ENCODE data around the gene RNF220. TPM values are rescaled to one million over a fixed set of nuclear protein-coding genes. Genes with fewer than 3 reads are reported as not detected.

RNF220 gene
- total RNA-seq, 1 donor from 2014 or later = 62.2 TPM

DNA sequence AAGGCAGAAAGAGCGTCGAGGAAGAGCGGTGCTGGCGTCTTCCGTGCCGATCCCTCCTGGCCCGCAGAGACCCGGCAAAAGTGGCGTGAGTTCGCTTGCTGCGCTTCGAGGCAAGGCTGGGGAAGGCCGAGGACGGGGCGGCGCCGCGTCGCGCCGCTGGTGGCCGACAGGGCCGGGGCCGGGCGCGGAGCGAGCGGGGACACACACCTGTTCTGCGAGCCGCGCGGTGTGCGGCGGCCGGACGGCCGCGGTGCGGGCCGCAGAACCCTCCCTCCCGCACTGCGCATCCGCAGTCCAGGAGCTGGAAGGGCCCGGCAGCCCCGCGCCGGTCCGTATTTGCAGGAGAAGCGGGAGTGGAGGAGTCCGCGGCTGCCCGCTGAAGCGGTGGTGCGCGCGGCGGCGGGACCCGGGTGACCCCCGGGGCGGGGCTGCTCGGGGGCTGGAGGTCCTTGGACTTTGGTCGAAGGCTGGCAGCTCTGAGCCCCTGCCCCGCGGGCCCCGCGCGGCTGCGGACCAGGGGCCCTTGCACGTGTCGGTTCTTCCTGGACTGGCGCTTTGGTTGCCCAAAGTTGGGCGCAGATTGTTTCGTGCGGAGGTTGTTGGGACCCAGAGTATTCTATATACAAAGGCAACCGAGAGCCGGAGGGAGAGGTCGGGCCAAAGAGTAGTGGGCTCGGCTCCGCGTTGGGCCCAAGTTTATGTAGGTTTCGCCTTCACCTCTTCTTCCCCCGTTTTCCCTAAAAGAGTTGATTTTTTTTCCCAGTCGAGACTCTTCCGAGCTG lies 2.6 kb downstream of the RNF220 start:
- DNase-seq (ENCODE audit: low spot score) = no peak

DNA sequence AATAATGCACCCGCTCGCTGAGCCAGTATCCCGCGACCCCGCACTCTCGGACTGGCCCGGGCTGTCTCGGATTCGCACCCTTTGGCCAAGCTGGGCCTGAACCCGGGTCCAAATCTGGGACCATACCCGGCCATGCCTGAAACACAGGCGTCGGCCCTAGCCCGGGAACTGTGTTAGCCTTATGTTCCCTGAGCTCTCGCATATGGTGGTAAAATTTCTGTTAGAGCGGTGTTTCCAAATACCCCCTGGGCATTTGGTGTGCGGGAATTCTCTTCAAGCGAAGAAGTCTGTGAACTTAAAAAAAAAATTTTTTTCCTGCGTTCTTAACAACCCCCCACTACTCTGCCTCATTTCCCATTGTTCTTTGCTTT lies 3.1 kb downstream of the RNF220 start:
- no peak for DNase-seq (ENCODE audit: low spot score)

DNA sequence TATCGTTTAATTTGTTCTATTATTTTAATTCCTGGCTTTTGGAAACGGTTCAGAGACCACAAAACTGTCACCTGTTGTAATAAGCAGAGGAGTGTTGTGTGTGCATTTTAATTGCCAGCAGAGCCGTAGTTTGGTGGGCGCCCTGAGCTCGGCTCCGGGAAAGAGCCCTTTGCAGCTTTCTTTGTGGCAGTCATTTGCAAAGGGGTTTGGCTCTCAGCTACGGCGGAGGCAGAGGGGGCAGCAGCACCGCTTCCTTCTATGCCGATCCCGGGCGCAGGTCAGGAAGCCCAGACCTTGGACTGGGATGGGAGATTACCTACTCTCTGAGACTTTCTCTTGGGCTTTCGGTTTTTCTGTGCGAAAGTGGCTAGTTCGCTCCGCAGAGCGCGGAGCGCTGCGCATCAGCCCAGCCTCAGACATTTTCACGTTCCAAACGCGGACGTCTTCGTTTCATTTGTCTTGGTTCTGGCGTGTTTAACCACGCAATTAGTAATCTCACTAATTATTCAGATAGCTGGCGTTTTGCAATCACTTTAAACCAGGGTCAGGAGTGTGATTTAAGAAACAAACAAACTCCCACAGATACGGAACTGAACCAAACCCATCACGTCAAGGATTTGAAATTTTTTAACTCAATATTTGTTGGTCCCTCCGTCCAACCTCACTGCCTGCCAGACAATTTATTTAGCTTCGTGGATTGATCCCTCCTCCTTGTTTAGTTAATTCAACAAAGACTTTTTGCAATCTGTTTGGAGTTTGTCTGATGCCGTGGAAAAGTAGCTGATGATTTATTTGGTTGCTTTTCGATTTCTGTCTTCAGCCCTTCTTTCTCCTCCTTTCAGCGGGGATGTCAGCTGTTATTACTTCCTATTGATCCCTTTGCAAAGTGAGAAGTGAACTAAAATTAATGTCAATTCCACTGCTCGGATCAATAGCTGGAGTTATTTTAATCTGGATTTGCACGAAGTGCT lies 3.9 kb downstream of the RNF220 start:
- DNase-seq (ENCODE audit: low spot score) = no peak

DNA sequence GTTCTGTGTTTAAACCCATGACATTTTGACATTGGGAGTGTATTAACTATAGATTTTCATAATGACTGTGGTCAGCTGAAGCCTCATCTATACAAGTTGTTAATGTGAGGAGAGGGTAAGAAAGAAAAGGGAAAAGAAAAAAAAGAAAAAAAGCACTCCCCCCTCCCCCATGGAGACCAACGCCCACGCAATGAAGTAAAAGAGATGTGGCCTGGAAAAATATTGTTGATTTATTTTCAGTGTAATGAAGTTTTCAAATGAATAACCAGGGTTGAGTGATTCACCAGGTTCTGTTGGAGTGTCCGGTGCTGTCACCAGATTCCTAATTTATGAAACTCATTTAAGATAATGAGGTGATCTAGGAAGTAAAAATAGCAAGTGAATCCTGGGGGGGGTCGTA lies 4.7 kb downstream of the RNF220 start:
- no peak for DNase-seq (ENCODE audit: low spot score)

DNA sequence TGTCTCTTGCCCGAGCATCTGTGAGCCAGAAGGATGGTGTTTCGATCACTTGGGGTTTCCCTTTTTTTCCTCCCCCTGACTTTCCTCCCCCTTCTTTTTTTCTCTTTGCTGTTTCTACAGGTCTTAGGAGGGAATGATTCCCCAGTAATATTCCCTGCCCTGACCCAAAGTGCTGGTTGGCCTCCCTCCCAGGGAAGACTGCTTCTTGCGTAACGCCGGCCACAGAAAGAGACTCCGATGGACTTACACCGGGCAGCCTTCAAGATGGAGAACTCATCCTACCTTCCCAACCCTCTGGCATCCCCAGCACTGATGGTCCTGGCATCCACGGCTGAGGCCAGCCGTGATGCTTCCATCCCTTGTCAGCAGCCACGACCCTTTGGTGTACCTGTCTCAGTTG lies 6.8 kb downstream of the RNF220 start:
- DNase-seq (ENCODE audit: low spot score) = no peak

DNA sequence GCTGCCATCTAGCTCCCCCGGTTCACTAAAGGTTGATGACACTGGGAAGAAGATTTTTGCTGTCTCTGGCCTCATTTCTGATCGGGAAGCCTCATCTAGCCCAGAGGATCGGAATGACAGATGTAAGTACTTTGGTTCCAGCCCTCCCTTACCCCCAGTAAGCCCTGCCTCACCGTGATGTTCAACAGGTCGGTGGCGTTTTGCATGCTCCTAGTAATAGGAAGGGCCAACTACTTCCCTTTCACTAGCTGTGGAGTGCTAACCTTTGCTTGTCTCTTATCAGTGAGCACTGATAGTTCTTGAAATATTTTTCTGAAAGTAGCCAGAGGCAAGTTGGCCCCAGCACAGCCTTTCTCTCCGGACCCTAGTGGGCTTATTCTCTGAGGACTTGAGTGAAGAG lies 7.5 kb downstream of the RNF220 start:
- no peak for DNase-seq (ENCODE audit: low spot score)

DNA sequence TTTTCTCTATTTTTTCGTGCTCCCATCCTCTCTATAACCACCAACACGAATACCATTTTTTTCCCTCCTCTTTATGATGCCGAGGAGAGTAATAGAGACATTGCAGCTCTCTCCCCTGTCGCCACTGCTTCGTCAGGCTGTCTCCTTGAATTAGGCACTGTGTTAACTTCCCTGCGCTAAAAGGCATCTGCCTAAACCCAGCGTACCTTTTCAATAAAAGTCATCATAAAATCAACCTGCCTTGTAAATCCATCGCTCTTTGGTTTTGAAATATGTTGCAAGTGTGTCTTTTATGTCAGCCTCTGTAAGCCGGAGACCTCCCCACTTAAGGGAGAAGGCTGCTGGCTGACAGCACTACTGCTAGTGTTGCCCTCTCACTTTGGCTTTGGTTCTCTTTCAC lies 8.7 kb downstream of the RNF220 start:
- DNase-seq (ENCODE audit: low spot score) = no peak

DNA sequence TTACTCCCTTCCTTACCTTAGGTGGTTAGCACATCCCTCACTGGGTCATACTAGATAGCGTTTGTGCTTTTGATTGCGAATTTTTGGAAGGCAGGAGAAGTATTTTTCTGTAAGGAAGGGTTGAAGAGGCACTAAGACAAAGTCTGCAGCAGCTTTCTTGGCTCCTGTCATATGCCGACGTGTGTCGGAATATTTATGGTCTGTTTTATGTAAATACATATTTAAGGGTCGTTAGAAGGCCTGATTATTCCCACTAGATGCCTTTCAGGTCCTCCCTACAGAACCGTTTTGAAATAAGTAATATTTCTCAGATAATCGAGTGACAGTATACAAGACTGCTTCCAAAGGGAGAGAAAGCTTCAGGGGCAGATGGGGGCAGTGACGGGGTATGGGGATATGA lies 10.0 kb downstream of the RNF220 start:
- no peak for DNase-seq (ENCODE audit: low spot score)

DNA sequence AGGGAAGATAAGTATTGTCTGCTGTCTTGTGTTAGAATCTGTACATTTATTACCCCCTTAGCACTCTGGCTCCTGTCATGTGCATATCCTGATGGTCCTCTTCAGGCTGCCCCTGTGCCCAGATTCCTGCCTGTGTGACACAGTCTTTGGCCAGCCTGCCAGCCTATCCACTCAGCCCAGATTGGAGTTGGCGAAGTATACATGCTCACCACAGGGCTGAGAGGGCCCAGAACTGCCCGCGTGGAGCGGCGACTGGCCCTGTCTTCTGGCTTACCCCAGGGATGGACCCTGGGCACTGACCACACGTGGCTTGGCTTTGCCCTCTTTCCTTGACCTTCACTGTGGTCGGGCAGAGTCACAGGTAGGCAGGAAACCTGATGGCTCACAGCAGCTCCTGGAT lies 11.4 kb downstream of the RNF220 start:
- DNase-seq (ENCODE audit: low spot score) = no peak

DNA sequence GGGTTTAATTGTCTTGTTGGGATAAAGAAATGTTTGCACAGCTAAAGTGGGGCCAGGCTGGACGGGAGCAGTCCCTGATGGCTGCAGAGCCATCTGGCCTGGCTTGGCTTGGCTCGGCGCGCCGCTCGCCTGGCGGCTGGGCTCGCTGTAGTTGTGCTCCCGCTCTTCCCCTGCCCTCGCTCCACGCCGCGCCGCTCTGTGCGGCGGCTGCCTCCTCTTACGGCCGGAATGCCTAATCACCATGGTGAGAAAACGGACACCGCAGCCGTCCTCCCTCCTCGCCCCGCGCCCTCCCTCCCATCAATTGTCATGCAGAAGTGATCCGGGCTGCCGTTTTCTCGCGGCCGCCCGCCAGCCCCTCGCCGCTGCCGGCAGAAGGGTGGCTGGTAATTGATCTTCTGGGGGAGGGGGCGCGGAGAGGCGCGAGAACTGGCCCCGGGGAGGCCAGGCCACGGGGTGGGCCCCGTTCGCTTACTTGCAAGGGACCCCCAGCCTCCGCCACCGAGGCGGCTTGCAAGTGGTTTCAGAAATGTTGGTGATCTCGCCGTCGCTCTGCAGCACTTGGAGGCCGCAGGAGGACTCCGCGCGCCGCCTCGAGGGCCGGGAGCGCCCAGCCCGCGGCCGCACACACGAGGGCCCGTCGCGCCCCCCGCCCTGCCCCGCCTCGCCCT lies 12.4 kb downstream of the RNF220 start:
- no peak for DNase-seq (ENCODE audit: low spot score)

DNA sequence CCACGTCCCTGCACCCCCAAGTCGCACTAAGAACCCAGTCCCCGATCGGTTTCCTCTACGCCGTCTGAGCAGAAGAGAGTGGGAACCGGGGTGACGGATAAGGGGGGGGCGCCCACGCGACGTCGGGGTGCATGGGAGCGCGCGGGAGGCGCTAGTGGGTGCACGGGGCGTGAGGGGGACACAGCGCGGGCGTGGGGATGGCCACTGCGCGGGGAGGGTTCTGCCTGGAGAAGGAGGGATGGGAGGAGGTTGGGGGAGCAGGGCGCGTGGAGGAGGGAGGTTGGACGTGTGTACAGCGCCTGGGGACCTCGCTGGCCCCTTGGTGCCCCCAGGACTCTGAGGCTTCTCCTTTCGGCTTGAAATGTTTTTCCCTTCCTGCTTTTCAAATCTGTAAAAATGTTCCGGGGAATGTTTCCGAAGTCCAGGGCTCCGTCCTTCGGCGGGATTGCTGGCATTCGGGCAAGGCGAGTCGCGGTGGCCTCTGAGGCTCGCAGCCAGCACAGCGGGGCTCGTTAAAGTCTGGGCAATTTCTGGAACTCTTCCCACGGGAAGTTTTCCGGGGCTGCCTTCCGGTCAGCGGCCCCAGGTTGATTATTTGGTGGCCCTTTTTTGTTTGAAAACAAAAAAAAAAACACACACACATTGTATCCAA lies 13.1 kb downstream of the RNF220 start:
- no peak for DNase-seq (ENCODE audit: low spot score)

DNA sequence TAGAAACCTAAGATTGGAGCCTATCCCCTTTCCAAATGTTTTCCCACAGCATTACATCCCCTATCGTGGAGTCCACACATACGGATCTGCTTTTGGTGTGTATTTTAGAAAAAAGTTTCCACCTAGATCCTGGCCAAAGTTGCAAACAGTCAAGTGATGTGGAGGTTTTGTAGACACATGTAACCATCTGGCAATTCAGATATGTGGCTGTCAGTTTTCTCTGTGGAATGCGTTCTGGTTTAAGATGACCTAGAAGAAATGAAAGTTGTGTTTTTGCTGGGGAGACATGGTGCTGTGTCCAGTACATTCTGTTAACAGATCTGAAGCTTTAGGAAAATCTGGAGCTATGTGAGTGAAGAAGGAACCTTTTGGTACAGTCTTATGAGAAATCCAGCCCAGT lies 14.8 kb downstream of the RNF220 start:
- DNase-seq (ENCODE audit: low spot score) = no peak

DNA sequence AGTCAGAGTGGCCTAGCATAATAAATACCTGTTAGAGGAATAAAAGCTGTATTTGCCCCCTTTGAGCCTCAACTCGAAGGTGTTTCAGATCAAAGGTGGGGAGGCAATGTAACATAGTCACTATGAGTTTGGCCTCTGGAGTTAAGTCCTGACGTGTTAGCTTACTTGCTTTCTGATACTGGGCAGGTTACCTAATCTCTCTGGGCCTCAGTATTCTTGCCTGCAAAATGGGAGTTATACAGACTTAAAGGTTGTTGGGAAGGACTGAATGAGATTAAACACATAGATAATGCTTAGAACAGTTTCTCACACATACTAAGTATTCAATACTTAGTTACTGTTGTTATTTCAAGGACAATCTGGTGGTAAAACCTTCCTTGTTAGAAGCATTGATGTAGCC lies 15.5 kb downstream of the RNF220 start:
- DNase-seq (ENCODE audit: low spot score) = no peak

DNA sequence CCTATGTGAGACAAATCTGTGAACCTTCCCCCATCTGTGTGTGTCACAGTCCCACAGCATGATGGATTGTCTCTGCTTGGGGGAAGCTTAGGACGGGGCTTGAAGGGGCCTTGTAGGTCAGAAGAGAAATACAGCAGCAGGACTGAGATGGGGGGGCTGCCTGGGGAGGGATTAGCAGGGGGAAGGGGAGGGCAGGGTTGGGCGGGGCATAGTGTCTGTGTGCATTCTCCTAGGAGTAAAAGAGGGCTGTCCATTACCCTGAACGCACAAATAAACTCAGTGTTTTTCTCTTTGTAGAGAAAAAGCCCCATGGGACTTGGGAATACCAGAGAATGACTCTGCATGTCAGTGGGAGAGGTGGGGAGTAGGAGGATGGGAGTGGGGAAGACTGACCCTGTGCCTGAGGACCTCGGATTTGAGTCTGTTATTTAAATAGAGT lies 16.4 kb downstream of the RNF220 start:
- no peak for DNase-seq (ENCODE audit: low spot score)

DNA sequence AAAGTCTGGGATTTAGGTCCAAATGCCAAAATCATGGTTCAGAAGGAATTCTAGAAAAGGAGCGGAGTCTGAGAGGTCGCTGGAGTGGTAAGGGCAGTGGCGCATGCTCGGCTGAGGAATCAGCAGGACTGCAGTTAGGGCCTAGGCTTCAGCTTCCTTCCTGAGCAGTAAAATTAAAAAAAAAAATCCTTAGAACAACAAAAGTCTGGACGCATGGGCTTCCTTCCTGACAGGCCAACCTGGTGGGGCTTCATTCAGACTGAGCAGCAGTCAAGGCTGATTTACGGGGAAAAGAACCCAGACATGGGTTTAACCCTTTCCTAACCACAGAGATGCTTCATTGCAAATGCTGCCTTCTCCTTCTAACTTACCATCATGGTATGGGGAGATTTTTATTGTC lies 17.1 kb downstream of the RNF220 start:
- no peak for DNase-seq (ENCODE audit: low spot score)

DNA sequence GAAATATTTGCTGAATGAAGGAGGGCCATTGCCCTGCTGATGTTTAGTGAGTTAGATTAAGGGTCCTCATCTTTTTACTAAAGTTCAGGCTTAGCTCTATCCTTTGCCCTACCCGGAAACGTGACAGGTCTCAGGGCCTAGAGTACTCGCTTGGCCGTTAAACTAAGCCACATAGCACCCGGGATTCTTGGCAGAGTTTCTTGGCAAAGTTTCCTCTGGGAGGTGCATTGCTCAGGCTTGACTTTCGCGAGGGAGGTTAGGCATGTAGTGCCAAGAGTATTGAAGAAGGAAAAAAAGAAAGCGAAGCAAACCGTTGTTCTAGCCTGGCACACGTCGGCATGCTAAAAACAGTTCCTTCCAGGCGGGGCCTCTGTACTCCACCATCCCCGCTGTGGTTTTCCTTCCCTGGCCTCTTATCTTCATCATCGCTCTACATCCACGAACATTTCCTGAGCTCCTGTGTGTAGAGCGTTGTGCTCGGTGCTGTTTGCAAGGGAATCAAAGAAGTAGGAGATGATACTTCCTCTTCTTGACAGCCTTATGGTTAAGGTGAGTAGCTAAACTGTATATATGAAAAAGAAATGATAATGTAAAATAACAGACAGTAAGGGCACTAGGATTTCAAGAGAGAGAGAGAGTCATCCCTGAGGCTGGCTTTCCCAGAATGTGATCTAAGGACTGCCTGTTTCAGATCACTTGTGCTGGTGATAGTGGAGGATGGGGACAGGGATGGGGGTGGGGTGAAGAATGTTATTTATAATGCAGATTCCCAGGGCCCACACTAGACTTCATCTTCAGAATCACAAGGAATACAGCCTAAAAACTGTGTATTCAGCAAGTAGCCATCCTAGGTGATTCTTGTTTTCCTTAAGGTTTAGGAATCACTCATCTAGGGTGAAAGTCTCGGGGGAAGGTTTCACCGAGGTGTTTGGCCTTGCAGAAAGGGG lies 18.8 kb downstream of the RNF220 start:
- DNase-seq (ENCODE audit: low spot score) = peak; percentile 79

DNA sequence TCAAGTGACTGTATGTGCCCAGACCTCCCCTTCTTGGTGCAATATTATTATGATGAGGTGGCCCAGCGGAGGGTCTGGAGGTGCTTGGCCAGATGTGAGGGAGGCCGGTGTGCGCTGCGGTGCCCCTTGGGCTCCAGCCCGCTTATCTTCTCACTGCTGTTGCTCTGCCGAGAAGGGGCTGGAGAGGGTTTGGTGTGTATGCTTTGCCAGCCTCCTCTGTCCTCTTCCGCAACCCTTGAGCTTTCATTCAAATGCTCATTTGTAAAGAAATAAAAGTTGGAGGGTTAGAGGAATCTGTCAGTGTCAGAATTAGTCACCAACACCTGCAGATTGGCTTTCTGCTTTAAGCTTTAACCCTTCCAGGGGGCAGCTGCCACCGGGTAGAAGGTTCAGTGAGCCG lies 19.7 kb downstream of the RNF220 start:
- DNase-seq (ENCODE audit: low spot score) = no peak

DNA sequence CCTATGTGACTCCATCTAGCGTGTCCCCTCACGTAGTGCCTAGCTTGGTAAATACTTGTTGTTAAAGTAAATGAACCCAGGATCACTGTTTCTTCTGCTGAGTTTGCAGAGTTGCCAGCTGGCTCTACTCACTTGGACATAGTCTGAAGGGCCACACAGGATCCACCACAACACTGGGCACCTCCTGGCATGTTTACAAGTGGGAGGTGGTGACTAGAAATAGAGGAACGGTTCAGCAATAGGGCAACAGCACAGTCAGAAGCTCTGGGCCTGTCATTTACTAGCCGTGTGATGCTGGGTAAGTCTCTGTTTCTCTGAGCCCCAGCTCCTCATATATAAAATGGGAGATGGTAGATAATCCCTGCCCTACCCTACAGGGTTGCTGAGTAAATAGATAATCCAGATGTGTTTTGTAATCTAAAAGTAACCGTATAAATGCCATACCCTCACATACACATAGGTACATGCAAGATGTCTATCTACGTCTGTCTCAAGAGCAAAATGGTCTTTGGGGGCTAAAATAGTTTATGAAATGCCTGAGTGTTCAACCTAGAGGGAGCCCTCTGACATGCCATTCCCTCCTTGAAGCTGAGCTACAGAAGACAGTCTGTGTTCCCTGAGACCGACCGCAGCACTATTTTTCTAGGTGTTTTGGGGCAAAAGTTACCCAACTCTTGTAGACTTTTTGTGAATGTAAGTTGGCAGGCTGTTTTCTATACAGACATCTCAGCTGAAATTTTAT lies 20.5 kb downstream of the RNF220 start:
- DNase-seq (ENCODE audit: low spot score) = no peak

DNA sequence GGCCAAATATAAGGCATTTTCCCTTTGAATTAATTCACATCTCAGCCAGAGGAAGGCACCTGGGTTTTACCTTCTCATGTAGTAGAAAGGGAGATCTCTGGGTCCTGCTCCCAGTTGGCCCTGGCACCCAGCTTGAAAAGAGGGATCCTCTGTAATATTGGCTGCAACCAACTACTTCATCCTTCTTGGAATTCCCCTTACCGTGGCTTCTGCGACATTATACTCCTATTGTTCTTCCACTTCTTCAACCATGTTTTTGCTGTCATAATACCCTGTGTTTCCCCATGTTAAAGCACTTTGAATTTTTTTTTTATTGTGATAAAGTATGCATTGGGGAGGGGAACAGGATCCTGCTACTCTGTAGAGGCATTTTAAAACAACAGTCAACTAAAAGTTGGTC lies 26.8 kb downstream of the RNF220 start:
- no peak for DNase-seq (ENCODE audit: low spot score)

DNA sequence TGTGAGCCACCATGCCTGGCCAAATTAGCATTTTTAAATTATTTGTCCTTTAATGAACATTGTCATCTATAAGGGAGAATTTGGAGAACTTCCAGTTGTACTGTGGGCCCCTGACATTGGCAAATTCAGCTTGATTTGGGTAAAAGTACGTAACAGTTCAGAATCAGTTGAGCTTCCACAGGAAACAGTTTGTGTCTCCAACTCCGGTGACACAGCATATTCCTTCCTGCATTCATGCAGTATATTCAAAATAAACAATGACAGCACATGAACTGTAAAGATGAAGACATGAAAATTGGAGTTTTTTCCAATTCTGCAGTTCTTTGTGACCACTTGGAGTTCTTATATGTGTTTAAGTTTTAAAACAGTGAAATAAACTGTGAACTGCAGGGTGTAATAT lies 28.2 kb downstream of the RNF220 start:
- DNase-seq (ENCODE audit: low spot score) = no peak
